ENCODE measurements around the gene ITGB2.

The ITGB2 gene

DNA sequence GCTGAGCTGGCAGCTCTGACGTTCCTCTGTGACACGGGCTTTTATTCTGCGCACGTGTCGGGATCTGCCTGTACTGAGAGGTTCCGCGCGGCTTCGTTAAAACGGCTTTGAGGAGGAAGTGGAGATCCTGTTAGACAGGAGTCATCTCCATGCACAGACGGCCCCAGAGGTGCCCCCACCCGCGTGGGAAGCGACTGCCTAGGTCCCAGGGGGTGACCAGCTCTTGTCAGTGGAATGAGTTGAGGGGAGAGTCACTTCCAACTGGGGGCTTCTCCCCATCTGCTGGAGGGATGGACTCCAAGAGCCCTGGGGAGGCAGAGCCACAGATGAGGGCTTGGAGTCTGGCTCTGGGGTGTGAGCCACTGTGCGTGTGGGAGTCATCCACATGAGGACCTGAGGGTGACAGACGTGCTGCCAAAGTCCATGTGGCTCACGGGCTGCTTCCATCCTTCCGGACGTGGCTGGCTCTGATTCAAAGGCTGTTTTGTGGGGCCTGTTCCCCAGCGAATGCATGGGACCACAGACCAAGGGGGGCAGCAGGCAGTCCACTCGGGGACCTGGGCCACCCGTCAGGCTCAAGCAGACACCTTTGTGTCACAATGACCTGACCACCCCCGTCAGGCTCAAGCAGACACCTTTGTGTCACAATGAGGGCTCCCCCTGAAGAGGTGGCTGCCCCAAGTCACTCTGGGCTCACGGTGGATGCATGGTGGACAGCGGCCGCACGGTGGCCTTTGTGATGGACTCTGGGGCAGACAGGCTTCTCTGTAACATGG, 74.0 kb downstream of the ITGB2 start:
- no peak for DNase-seq (ENCODE audit: low read depth)

DNA sequence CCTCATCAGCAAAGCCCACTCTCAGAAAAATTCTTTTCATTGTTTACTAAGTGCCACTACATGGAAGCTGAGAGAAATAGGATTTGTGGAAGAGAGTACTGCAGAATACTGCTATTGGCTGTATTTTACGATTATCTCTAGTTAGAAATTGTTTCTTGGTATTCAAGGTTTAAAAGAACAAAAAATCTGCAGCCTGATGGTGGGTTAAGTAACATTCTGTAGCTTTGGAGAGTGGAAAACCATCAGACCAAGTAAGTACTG, 74.5 kb downstream of the ITGB2 start:
- DNase-seq (ENCODE audit: low read depth), result no peak

DNA sequence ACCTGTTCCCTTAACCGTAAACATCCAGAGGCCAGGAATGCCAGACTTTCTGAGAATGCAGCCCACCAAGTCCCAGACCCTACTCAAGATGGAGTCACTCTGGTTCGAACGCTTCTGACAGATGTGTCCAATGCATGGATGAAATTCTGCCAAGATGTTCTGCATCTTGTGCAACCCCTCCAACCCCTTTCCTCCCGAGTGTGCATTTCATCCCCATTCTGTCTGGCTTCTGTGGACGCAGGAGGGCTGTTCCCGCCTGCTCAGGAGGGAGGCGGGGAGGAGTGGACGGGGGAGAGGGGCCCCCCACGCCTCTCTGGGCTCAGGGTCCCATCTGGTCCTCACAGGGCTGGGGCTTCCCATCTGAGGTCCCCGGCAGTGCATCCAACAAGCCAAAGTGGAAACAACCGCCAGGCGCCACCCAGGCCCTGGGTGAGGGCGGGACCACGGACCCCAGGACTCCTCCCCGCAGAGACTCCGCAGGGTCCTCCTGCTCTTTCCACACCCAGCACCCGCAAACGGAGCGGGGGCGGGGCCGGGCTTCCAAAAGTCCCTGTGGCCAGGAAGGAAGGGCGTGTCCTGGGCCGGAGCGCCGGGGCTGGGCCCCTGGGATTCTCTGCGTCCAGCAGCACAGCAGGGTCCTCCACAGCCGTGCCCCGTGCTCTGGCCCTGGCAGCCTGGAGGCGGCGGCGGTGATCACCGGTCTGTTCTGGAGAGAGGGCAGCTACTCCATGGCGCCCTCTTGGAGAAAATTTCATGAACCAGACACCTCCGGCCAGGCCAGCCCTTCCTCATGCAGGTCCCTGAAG, 75.1 kb downstream of the ITGB2 start:
- peak; percentile 54 for DNase-seq (ENCODE audit: low read depth)

DNA sequence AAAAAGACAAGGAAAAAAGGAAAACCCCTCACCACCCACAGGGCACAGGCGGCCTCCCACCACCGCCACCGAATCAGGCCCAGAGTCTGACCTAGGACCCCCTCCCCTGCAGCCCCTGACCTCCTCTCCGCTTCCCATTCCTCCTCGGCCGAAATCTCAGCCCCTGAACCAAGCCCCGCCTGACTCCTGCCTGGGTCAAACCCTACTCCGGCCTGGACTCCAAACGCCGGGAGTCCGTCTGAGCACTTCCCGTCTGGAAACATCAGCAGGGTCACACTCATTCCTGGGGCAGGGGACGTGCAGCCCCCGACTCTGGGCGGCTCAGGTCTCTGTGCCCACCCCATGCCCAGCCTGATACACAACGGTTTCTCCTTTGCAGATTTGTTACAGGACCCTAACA, 76.4 kb downstream of the ITGB2 start:
- DNase-seq (ENCODE audit: low read depth), result no peak

DNA sequence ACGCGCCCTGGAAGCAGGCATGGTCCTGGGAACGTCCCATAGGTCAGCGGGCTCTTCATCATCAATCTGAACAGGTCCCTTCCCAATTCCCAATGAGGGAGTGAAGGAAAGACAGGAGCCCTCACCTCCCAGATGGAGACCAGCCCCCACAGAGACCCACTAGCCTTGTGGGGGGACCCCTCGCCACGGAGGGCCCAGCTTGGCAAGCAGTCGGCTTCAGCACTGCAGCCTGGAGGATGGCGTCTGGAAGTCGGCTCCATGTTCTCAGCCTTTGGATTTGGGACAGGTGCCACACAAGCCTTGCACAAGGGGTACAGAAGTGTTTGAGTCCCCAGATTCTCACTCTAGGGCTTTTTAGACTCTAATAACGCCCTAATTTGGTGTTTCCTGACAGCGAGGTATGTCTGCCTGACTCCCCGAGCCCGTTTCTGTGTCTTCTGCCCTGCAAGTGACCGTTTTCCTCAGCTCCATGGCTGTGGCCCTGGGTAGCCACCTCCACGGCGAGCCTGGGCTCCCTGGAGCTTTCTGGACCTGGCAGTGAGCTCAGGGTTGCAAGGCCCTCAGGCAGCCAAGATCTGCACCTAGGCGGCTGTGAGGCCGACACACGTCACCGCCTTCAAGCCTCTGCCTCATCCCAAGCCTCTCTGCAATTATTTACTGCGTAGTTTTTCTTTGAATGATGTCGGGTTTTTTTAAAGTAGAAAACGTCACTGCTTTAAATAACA, 77.8 kb downstream of the ITGB2 start:
- no peak for DNase-seq (ENCODE audit: low read depth)

DNA sequence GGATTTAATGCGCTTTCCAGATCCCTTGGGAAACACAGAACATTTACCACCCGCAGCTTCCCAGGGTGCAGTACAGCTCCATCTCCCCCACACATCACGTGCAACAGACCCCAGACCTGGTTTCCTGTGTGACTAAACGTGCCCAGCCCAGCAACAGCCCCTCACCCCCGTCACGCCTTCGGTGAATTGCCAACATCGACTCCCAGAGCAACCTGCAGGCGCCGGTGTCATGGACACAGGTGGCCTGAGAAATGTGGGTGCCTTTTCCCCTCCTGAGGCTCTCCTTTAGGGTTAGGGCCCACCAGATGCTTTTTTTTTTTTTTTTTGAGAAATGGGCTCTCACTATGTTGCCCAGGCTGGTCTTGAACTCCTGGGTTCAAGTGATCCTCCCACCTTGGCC, 78.6 kb downstream of the ITGB2 start:
- DNase-seq (ENCODE audit: low read depth), result no peak

DNA sequence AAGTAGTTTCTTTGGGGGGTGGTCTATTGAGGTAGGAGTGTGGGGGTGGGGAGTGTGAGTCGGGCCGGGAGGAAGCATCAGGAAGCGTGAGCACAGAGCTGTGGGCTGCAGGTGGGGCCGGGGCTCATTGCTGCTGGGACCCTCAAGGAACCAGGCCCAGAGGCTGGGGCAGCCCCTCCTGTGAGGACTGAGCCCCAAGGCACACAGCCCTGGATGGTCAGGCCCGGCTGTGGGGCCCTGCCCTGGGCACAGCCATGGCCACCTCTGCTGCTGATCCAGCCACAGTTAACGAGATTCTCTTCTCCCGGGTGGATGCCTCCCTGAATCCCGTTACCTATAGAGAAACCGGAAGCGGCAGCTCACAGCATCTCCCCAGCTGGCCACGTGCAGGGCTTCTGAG, 79.9 kb downstream of the ITGB2 start:
- DNase-seq (ENCODE audit: low read depth), result no peak

DNA sequence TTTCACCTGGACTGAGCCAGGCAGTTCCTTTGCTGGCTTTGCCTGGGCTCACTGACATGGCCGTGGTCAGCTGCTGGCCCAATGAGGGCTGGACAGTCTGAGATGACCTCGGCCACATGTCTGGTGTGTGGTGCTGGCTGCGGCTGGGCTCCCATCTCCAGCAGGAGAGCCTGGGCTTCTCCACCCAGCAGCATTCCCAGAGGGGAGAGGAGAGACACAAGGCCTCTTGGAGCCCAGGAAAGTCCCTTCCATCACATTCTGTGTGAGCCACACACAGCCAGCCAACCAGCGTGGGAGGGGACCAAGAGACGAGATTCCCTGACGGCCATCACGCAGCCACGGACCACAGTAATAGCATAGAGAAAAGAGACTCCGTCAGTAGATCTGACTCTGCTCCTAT, 81.7 kb downstream of the ITGB2 start:
- no peak for DNase-seq (ENCODE audit: low read depth)

DNA sequence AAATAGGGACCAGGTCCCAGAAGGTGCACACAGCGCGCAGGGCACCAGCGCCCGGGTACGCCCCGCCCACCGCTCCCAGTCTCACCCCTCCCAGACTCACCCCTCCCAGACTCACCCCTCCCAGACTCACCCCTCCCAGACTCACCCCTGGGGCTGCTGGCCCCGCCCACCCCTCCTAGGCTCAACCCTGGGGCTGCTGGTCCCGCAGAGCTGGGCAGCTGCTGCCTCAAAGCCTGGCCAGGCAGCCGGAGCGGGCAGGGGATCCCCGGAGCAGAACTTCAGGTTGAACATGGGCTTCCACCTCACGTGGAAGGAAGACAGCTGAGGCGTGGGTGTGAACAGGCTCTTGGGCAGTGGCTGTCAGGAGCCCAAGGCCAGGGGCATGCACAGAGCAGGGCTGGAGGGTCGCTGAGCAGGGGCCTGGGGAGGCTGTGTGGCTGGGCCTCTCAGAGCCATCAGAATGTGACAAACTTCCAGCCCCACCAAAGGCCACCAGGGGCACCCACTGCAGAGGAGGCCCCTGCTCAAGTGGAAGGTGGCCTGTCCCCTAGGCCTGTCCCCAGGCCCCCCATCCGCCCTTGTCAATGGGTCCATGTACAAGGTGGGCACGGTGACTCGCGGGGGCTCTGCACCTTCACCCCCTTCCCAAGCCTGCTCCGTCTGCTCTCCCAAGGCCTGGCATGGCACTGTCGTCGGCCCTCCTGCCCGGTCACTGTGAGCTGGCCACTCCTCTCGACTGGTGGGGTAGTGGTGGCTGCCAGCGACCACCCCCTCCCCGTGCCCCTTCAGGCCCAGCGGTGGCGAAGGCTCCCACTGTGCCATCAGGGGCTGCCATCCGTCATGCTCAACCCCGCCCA, 82.4 kb downstream of the ITGB2 start:
- no peak for DNase-seq (ENCODE audit: low read depth)

DNA sequence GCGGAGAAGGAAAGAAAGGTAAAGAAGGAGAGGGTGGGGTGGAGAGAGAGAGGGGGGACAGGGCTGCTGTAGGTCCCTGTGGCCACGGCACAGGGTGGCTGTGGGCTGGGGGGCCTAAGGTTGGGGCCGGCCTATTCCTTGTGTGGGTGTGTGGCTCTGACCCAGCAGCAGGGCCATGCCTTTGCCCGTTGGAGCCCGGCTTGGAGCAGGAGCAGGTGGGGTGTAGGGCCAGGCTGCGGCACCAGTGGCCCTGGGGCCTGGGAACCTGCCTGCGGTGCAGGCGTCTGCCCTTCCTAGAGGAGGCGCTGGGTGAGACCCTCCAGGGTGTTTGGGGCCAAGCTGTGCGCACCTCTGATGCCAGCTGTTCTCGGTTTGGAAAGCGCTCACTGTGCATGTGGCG, 83.2 kb downstream of the ITGB2 start:
- no peak for DNase-seq (ENCODE audit: low read depth)

DNA sequence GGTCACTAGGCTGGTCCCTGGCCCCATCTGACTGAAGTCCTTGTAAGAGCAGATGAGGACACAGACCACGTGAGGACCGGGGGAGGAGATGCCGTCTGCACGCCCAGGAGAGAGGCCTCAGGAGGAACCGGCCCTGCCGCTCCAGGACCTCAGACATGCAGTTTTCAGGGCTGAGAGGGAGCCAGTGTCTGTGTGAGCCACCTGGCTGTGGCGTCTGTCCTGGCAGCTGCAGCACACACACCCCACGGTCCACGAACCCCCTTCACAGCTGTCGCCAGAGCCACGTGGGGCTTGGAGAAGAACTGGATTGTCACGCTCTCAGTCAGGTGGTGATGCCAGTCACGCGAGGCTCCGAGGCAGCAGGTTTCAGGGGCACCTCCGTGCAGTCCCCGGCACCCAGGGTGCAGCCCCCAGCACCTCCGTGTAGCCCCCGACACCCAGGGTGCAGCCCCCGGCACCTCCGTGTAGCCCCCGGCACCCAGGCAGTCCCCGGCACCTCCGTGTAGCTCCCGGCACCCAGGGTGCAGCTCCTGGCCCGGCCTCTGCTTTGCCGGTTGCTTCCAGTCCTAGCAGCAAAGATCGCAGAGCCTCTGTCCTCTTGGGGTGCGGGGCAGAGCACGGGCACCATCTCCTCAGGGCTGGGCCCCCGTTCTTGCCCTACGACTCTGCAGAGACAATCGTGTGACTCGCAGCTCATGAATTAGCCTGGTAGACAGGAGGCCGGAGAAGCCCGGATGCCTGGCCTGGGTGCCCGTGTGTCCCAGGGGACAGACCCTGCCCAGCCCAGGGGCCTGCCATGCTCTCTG, 83.8 kb downstream of the ITGB2 start:
- no peak for DNase-seq (ENCODE audit: low read depth)

DNA sequence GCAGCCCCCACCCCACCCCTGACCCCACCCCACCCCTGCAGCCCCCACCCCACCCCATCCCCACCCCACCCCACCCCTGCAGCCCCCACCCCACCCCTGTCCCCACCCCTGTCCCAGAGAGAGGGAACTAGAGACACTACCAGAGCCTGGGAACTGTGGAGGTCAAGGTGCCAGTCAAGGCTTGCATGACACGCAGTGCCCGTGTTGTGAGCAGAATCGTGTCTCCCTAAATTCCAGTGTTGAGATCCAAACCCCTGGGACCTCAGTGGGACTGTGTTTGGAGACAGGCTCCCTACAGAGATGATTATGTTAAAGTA, 84.4 kb downstream of the ITGB2 start:
- DNase-seq (ENCODE audit: low read depth), result no peak

Data from stimulated activated CD8-positive, alpha-beta memory T cell treated with anti-CD3 and anti-CD28 coated beads, Interleukin-4, amount 100 ng/mL, for 24 hours (primary cell).